Measurements from ENCODE around the gene UFSP2. TPM values are rescaled to one million over a fixed set of nuclear protein-coding genes. Genes with fewer than 3 reads are reported as not detected.

The UFSP2 gene
- total and polyA plus RNA-seq, 2 donors (not counting 1 experiment from before 2014, with no cell fraction given) = 43.1 to 43.2 TPM

DNA sequence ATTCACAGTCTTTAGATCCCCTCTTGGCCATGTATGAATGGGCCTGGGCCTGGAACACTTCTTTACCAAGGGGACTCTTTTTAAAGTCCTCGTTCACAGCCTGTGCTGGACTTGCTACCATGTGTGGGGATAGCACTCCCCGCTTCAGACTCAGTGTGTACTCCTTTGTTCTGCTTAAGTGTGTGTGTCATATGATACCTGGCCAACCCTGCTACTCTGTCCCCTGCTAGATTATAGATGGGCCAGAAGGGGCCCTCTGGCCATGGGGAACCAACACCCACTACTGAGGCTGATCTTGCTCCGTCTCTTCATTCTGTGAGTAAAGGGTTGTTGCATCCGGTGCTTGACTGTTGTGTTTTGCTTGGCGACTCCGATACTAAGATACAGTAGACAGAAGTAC is 37.8 kb upstream of the UFSP2 start:
- Histone ChIP-seq H4K20me1 (ENCODE audit: control insufficient read depth, extremely low read depth, insufficient read depth, low read length) (no peaks in the 10 kb centered on the region), H2AFZ (ENCODE audit: low read length) (no peak overlapping the region), H3K9ac (ENCODE audit: insufficient read depth, low read length) (no peak overlapping the region), H3K36me3 (ENCODE audit: control insufficient read depth, insufficient read depth, low read length) (no peaks in the 10 kb centered on the region), H3K27ac (ENCODE audit: insufficient read depth, low read length) (no peak overlapping the region), H3K9me3 (ENCODE audit: control insufficient read depth, insufficient read depth, low read depth, low read length) (no peaks in the 10 kb centered on the region), H3K4me1 (ENCODE audit: control insufficient read depth, extremely low read depth, insufficient read depth, low read length) (no peaks in the 10 kb centered on the region), H3K4me2 (ENCODE audit: extremely low read depth, insufficient read depth, low read length) (no peak overlapping the region), H3K4me3 (replicated peaks in 1 of 4; ENCODE audit: control extremely low read depth in 1 of 4, insufficient read depth in 1 of 4, low read depth in 3 of 4, low read length in 4 of 4) (no peak overlapping the region), H3K79me2 (ENCODE audit: control insufficient read depth, insufficient read depth, low read length) (no peaks in the 10 kb centered on the region), H3K27me3 (ENCODE audit: control insufficient read depth, insufficient read depth, low read length) (no peaks in the 10 kb centered on the region)
- TF ChIP-seq EZH2 (IDR thresholded peaks at IDR 0.05; ENCODE audit: low read length, missing control alignments) = no peak
- TF ChIP-seq, protein P1, sequence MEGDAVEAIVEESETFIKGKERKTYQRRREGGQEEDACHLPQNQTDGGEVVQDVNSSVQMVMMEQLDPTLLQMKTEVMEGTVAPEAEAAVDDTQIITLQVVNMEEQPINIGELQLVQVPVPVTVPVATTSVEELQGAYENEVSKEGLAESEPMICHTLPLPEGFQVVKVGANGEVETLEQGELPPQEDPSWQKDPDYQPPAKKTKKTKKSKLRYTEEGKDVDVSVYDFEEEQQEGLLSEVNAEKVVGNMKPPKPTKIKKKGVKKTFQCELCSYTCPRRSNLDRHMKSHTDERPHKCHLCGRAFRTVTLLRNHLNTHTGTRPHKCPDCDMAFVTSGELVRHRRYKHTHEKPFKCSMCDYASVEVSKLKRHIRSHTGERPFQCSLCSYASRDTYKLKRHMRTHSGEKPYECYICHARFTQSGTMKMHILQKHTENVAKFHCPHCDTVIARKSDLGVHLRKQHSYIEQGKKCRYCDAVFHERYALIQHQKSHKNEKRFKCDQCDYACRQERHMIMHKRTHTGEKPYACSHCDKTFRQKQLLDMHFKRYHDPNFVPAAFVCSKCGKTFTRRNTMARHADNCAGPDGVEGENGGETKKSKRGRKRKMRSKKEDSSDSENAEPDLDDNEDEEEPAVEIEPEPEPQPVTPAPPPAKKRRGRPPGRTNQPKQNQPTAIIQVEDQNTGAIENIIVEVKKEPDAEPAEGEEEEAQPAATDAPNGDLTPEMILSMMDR (conservative IDR thresholded peaks at IDR 0.05 in 1 of 2, IDR thresholded peaks at IDR 0.05 in 1 of 2; ENCODE audit: low read depth in 1 of 2, low read length in 2 of 2) = no peak
- DNase-seq (ENCODE audit: low read depth in 2 of 2) = no peak

DNA sequence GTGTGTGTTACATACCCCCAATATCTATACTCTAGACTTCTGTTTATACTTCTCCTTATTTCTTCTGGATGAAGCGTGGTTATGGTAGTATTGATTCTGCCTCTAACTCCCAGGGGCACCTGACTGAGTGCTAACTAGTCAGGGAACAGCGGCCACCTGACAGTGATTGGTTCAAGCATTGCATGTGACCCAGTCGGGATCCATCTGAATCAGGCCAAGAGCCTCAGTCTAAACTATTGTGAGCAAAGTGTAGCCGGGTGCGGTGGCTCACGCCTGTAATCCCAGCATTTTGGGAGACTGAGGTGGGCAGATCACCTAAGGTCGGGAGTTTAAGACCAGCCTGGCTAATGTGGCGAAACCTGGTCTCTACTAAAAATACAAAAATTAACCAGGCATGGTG is 35.8 kb upstream of the UFSP2 start:
- Histone ChIP-seq H3K4me2 (ENCODE audit: extremely low read depth, insufficient read depth, low read length) (no peak overlapping the region), H3K27ac (ENCODE audit: insufficient read depth, low read length) (no peak overlapping the region), H3K27me3 (ENCODE audit: control insufficient read depth, insufficient read depth, low read length) (no peaks in the 10 kb centered on the region), H3K79me2 (ENCODE audit: control insufficient read depth, insufficient read depth, low read length) (no peaks in the 10 kb centered on the region), H2AFZ (ENCODE audit: low read length) (no peak overlapping the region), H4K20me1 (ENCODE audit: control insufficient read depth, extremely low read depth, insufficient read depth, low read length) (no peaks in the 10 kb centered on the region), H3K36me3 (ENCODE audit: control insufficient read depth, insufficient read depth, low read length) (no peaks in the 10 kb centered on the region), H3K4me1 (ENCODE audit: control insufficient read depth, extremely low read depth, insufficient read depth, low read length) (no peaks in the 10 kb centered on the region), H3K4me3 (replicated peaks in 1 of 4; ENCODE audit: control extremely low read depth in 1 of 4, insufficient read depth in 1 of 4, low read depth in 3 of 4, low read length in 4 of 4) (no peak overlapping the region), H3K9me3 (ENCODE audit: control insufficient read depth, insufficient read depth, low read depth, low read length) (no peaks in the 10 kb centered on the region), H3K9ac (ENCODE audit: insufficient read depth, low read length) (no peak overlapping the region)
- TF ChIP-seq, protein P1 (conservative IDR thresholded peaks at IDR 0.05 in 1 of 2, IDR thresholded peaks at IDR 0.05 in 1 of 2; ENCODE audit: low read depth in 1 of 2, low read length in 2 of 2) = no peak
- no peak for TF ChIP-seq EZH2 (IDR thresholded peaks at IDR 0.05; ENCODE audit: low read length, missing control alignments)
- no peak for DNase-seq (ENCODE audit: low read depth in 2 of 2)

DNA sequence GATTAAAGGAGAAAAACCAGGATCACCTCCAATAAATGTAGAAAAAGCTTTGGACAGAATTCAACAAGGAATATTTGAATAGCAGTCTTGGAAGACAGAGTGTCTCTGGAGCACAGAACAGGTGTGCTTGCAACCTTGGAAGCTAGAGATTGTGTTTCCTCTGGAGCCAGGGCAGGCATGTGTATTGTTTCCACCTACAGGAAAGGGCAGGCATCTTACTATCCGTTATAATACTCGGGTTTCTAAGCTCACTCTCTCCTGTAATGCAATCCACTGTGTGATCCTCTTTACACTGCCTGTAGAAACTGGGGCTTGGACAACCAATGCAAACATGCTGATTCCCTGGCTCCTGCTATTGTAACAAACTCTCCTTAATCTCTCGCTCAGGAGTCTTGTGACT is 31.4 kb upstream of the UFSP2 start:
- Histone ChIP-seq H3K36me3 (ENCODE audit: control insufficient read depth, insufficient read depth, low read length) (no peaks in the 10 kb centered on the region), H3K27me3 (ENCODE audit: control insufficient read depth, insufficient read depth, low read length) (no peaks in the 10 kb centered on the region), H3K4me2 (ENCODE audit: extremely low read depth, insufficient read depth, low read length) (no peak overlapping the region), H3K9ac (ENCODE audit: insufficient read depth, low read length) (no peak overlapping the region), H2AFZ (ENCODE audit: low read length) (no peak overlapping the region), H3K4me3 (replicated peaks in 1 of 4; ENCODE audit: control extremely low read depth in 1 of 4, insufficient read depth in 1 of 4, low read depth in 3 of 4, low read length in 4 of 4) (no peak overlapping the region), H3K4me1 (ENCODE audit: control insufficient read depth, extremely low read depth, insufficient read depth, low read length) (no peaks in the 10 kb centered on the region), H3K79me2 (ENCODE audit: control insufficient read depth, insufficient read depth, low read length) (no peaks in the 10 kb centered on the region), H3K27ac (ENCODE audit: insufficient read depth, low read length) (no peak overlapping the region), H4K20me1 (ENCODE audit: control insufficient read depth, extremely low read depth, insufficient read depth, low read length) (no peaks in the 10 kb centered on the region), H3K9me3 (ENCODE audit: control insufficient read depth, insufficient read depth, low read depth, low read length) (no peaks in the 10 kb centered on the region)
- no peak for DNase-seq (ENCODE audit: low read depth in 2 of 2)
- no peak for TF ChIP-seq EZH2 (IDR thresholded peaks at IDR 0.05; ENCODE audit: low read length, missing control alignments)
- TF ChIP-seq, protein P1 (conservative IDR thresholded peaks at IDR 0.05 in 1 of 2, IDR thresholded peaks at IDR 0.05 in 1 of 2; ENCODE audit: low read depth in 1 of 2, low read length in 2 of 2) = no peak
